HG03039 (cell line): ENCODE data around the gene TUBB8.
"Not testable (repeated sequence)": the region's sequence is repeated elsewhere in the genome, so short reads cannot be mapped to it uniquely, and the experiment has no call there.

Experiments
- ATAC-seq: cut with Tn5 transposase; IDR thresholded peaks from one replicate; pipeline ENCODE4 v1.9.1; 2021; ENCODE audit warnings: mild to moderate bottlenecking, moderate library complexity; ENCODE audit not compliant: unreplicated experiment

Gene TUBB8

GRCh38 chr10:48996-49395 is at the start of gene TUBB8:
Gene TUBB8 (minus strand): TSS chr10:49296. CDS start chr10:49238, 58 bp downstream.
- ATAC-seq = no peak

- ATAC-seq = no peak
Observed at GRCh38 chr10:96466-96865, 47.4 kb upstream of the TUBB8 start.

- no peak for ATAC-seq
Observed at GRCh38 chr10:95356-96115, 46.4 kb upstream of the TUBB8 start.

GRCh38 chr10:94613-95012 is 45.5 kb upstream of the TUBB8 start:
- no peak for ATAC-seq

GRCh38 chr10:92846-93245 is 43.8 kb upstream of the TUBB8 start:
- no peak for ATAC-seq

- no peak for ATAC-seq
Observed at GRCh38 chr10:92153-92552, 43.1 kb upstream of the TUBB8 start.

- ATAC-seq = no peak
Observed at GRCh38 chr10:91313-91712, 42.2 kb upstream of the TUBB8 start.

- ATAC-seq = no peak
Observed at GRCh38 chr10:90161-90560, 41.1 kb upstream of the TUBB8 start.

- ATAC-seq = no peak
Observed at GRCh38 chr10:89248-89647, 40.2 kb upstream of the TUBB8 start.

GRCh38 chr10:88253-88652 is 39.2 kb upstream of the TUBB8 start:
- no peak for ATAC-seq

- ATAC-seq = no peak
Observed at GRCh38 chr10:87177-88080, 38.3 kb upstream of the TUBB8 start.

GRCh38 chr10:86031-86430 is 36.9 kb upstream of the TUBB8 start:
- ATAC-seq = no peak

GRCh38 chr10:85044-85443 is 35.9 kb upstream of the TUBB8 start:
- no peak for ATAC-seq

- no peak for ATAC-seq
Observed at GRCh38 chr10:83930-84530, 34.9 kb upstream of the TUBB8 start.

- no peak for ATAC-seq
Observed at GRCh38 chr10:80477-81105, 31.5 kb upstream of the TUBB8 start.

- ATAC-seq = no peak
Observed at GRCh38 chr10:79532-80215, 30.6 kb upstream of the TUBB8 start.

GRCh38 chr10:78556-78955 is 29.5 kb upstream of the TUBB8 start:
- ATAC-seq = no peak

- ATAC-seq = not testable (repeated sequence)
Observed at GRCh38 chr10:74266-74621, 25.1 kb upstream of the TUBB8 start.

- not testable (repeated sequence) for ATAC-seq
Observed at GRCh38 chr10:73543-74265, 24.6 kb upstream of the TUBB8 start.

- not testable (repeated sequence) for ATAC-seq
Observed at GRCh38 chr10:68156-68555, 19.1 kb upstream of the TUBB8 start.
